ENCODE measurements around the gene AUP1. TPM values are rescaled to one million over a fixed set of nuclear protein-coding genes. Genes with fewer than 3 reads are reported as not detected.
A peak's percentile ranks its signal among the peaks of the same experiment; 100 is the strongest.

Gene AUP1
- total RNA-seq, 1 experiment from 2014 or later, result 145 TPM

DNA sequence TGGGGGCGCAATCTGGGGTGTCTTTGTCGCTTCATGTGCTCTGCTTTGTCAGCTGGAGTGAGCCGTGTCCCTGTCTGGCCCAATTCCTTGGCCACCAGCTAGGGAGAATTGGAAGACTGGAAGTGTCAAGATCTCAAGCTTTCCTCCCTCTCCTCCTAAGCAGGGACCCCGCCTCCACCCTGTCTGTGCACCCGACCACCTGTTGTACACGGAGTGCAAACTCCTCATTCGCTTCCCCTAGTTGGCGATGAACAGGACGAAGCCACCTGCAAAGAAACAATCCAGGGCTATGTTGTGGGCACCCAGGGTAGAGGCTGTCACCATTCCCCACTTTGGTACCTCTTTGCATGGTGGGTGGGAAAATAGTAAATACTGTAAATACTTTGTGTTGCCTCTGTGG is 1.8 kb downstream of the AUP1 start:
- peaks cover under 1% of the 10 kb centered on the region for H3K27me3 Mint-ChIP-seq (ENCODE audit: unreplicated experiment)
- H3K27ac Mint-ChIP-seq (ENCODE audit: unreplicated experiment), result no peak overlapping the region
- TF ChIP-seq, protein P1, sequence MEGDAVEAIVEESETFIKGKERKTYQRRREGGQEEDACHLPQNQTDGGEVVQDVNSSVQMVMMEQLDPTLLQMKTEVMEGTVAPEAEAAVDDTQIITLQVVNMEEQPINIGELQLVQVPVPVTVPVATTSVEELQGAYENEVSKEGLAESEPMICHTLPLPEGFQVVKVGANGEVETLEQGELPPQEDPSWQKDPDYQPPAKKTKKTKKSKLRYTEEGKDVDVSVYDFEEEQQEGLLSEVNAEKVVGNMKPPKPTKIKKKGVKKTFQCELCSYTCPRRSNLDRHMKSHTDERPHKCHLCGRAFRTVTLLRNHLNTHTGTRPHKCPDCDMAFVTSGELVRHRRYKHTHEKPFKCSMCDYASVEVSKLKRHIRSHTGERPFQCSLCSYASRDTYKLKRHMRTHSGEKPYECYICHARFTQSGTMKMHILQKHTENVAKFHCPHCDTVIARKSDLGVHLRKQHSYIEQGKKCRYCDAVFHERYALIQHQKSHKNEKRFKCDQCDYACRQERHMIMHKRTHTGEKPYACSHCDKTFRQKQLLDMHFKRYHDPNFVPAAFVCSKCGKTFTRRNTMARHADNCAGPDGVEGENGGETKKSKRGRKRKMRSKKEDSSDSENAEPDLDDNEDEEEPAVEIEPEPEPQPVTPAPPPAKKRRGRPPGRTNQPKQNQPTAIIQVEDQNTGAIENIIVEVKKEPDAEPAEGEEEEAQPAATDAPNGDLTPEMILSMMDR (IDR thresholded peaks at IDR 0.05; ENCODE audit: unreplicated experiment), result no peak
- intact Hi-C loops (cut with micrococcal nuclease; ENCODE audit: unreplicated experiment), result loop anchor here (2.0 kb wide), 1 partner anchor 21 kb away; the partner anchor contains the start of gene PCGF1
- CTCF ChIA-PET, result no interaction called here
- no TSS peak for BruUV-seq (replicated peaks)
- no peaks in the 10 kb centered on the region for H3K9me3 Mint-ChIP-seq (ENCODE audit: low read depth, unreplicated experiment)
- H3K36me3 Mint-ChIP-seq (ENCODE audit: insufficient read depth, unreplicated experiment), result peaks cover 41% of the 10 kb centered on the region
- peak overlapping the region; percentile 95 for H3K4me3 Mint-ChIP-seq (ENCODE audit: low read depth, unreplicated experiment)
- peaks cover 28% of the 10 kb centered on the region for H3K4me1 Mint-ChIP-seq (ENCODE audit: low read depth, unreplicated experiment)
- no peak for DNase-seq

DNA sequence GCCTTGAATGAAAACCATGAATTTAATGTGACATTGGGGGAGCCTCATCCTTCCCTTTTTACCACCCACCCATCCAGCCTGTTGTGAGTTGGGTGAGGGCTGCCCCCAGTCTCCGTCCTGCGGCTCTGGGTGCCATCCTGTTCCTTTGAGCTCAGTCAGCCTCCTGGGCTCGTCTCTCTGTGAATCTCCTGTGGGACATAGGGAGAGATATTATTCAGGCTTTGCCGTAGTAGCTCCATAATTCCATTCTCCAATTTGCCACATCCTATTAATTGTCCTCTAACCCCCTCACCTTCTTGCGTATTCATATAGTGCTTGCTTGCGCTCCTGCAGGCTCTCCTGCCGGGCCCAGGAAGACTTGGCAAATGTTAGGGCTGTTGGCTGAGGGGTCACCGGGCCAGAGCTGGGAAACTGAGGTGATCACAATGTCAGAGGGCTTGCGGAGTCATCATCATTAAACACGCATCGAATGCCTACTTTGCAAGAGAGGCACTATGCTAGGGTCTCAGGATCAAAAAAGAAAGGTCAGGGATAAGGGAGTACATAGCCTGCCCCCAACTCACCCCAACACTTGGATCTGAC is 2.8 kb downstream of the AUP1 start:
- Mint-ChIP-seq H3K27ac (ENCODE audit: unreplicated experiment) (no peak overlapping the region), H3K4me3 (ENCODE audit: low read depth, unreplicated experiment) (no peak overlapping the region), H3K4me1 (ENCODE audit: low read depth, unreplicated experiment) (peaks cover 20% of the 10 kb centered on the region), H3K27me3 (ENCODE audit: unreplicated experiment) (peaks cover 11% of the 10 kb centered on the region), H3K36me3 (ENCODE audit: insufficient read depth, unreplicated experiment) (peaks cover 47% of the 10 kb centered on the region), H3K9me3 (ENCODE audit: low read depth, unreplicated experiment) (no peaks in the 10 kb centered on the region)
- TF ChIP-seq, protein P1 (IDR thresholded peaks at IDR 0.05; ENCODE audit: unreplicated experiment), result no peak
- DNase-seq, result no peak
- BruUV-seq (replicated peaks), result no TSS peak
- CTCF ChIA-PET, result no interaction called here
- intact Hi-C loops (cut with micrococcal nuclease; ENCODE audit: unreplicated experiment), result no loop called here

DNA sequence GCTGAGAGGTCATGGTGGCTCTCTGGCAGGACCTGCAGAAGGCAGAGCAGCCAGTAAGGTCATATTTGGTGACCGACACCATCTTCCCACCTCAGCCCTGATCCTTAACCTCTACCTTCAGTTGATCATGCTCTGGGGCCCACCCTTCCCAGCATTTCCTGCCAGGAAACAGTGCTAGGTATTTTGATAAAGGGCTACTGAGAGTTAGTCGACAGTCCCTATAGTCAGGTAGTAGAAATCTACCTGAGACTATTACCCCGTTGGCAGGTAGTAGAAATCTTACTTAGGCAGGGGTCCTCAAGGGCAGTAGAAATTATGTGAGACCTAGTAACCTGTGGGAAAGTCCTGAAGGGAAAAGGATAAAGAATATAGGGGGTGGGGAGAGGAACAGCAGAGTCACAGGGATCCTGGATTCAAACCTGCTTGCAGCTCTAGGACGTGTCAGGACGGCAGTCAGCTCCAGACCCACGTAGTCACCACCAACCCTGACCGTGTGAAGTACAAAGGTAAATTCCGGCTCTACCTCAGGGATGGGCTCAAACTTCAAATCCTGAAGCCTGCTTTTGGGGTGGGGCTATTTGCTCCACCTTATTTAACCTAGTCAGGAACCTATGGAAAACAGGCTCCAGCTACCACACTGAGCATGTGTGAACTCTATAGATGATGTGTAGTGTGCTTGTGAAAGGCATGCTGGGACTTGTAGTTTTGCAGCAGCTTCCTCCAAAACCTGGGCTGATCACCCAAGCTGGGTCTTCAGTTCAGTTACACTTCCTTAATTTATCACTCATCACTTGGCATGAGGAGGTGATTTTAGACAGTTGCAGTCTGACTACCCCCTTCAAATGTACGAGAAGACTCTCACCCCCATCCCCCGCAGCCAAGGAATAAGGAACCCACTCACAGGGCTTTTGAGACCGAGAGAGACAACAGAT is 3.5 kb downstream of the AUP1 start, which contains the start of gene DQX1:
DQX1 (minus strand) TSS at position 515 of the 932 bp plus-strand sequence; CDS start at position 13, 502 bp downstream.
- DNase-seq, result no peak
- Mint-ChIP-seq H3K27ac (ENCODE audit: unreplicated experiment) (no peak within 1 kb of the TSS), H3K4me1 (ENCODE audit: low read depth, unreplicated experiment) (peaks cover 17% of the 10 kb centered on the region), H3K36me3 (ENCODE audit: insufficient read depth, unreplicated experiment) (peaks cover 47% of the 10 kb centered on the region), H3K27me3 (ENCODE audit: unreplicated experiment) (peaks cover 18% of the 10 kb centered on the region), H3K9me3 (ENCODE audit: low read depth, unreplicated experiment) (no peaks in the 10 kb centered on the region), H3K4me3 (ENCODE audit: low read depth, unreplicated experiment) (no peak within 1 kb of the TSS)
- BruUV-seq (replicated peaks), result no TSS peak
- CTCF ChIA-PET, result interaction anchor here (0.5 kb wide), 1 partner anchor 21 kb away, joined by 3 read pairs; no protein-coding TSS in a partner anchor
- TF ChIP-seq, protein P1 (IDR thresholded peaks at IDR 0.05; ENCODE audit: unreplicated experiment), result no peak
- intact Hi-C loops (cut with micrococcal nuclease; ENCODE audit: unreplicated experiment), result no loop called here

DNA sequence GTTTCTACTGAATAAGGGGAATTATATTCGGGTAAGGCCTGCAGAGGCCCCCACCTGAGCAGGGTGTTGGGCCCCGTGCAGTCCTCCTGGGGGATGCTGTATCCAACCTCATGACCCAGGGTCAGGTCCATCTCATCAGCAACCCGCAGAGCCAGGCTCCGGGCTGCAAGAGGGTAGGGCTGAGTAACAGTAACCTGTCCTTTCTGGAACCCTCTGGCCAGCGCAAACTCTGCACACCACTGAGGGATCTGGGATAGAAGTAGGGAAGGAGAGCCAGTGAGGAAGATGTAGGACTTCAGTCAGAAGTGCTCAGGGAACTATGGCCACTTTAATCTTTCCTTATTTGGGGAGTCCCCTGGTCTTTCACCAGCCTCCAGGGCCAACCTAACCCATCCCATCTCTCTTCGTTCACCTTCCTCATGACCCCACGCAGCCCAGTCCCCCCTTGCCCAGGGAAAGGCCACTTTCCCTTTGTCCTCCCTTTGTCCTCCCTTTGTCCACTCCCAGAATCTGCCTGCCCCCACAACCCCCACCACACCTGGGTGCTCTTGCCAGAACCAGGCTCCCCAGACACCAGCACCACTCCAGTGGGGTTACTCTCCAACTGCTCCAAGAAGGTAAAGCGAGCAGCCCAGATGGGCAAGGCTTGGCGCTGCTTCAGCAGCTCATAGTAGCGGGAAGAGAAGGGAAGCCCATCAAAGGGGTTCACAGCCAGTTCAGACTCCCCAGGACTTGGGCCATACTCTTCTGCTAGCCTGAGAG is 4.4 kb downstream of the AUP1 start:
- BruUV-seq (replicated peaks), result no TSS peak
- H3K9me3 Mint-ChIP-seq (ENCODE audit: low read depth, unreplicated experiment), result no peaks in the 10 kb centered on the region
- CTCF ChIA-PET, result no interaction called here
- H3K27me3 Mint-ChIP-seq (ENCODE audit: unreplicated experiment), result peaks cover 27% of the 10 kb centered on the region
- TF ChIP-seq, protein P1 (IDR thresholded peaks at IDR 0.05; ENCODE audit: unreplicated experiment), result no peak
- no peak for DNase-seq
- no peak overlapping the region for H3K4me3 Mint-ChIP-seq (ENCODE audit: low read depth, unreplicated experiment)
- H3K27ac Mint-ChIP-seq (ENCODE audit: unreplicated experiment), result no peak overlapping the region
- intact Hi-C loops (cut with micrococcal nuclease; ENCODE audit: unreplicated experiment), result no loop called here
- peaks cover 41% of the 10 kb centered on the region for H3K36me3 Mint-ChIP-seq (ENCODE audit: insufficient read depth, unreplicated experiment)
- H3K4me1 Mint-ChIP-seq (ENCODE audit: low read depth, unreplicated experiment), result peaks cover 11% of the 10 kb centered on the region
